HepG2 (cell line): Measurements from ENCODE around the gene MADD. TPM values are rescaled to one million over a fixed set of nuclear protein-coding genes. Genes with fewer than 3 reads are reported as not detected.

Experiments used
- GTF2F1 ChIP-seq: fragments of 150-350 bp; IDR thresholded peaks from 2 replicates; pipeline ENCODE4 v1.6.1; 2014; ENCODE audit warnings: low read length
- HNF4A ChIP-seq: sonication (generic); formaldehyde crosslinking; IDR thresholded peaks from 2 replicates; pipeline ENCODE4 v1.4.0; 2020; ENCODE audit warnings: missing genetic modification reagents
- JUND ChIP-seq: sonication (generic); formaldehyde crosslinking; IDR thresholded peaks from 2 replicates; pipeline ENCODE4 v1.8.0; 2022; ENCODE audit warnings: mild to moderate bottlenecking, missing genetic modification reagents
- MEIS2 ChIP-seq: sonication (generic); formaldehyde crosslinking; IDR thresholded peaks from 2 replicates; pipeline ENCODE4 v1.9.0; 2021; ENCODE audit warnings: mild to moderate bottlenecking, missing genetic modification reagents
- NFATC3 ChIP-seq: sonication (generic); formaldehyde crosslinking; IDR thresholded peaks from 2 replicates; pipeline ENCODE4 v1.5.1; 2020; ENCODE audit warnings: mild to moderate bottlenecking, missing genetic modification reagents
- NFE2 ChIP-seq: sonication (generic); formaldehyde crosslinking; IDR thresholded peaks from 2 replicates; pipeline ENCODE4 v1.4.0; 2020; ENCODE audit warnings: missing genetic modification reagents
- PHB2 ChIP-seq: fragments of 450-650 bp; IDR thresholded peaks from 2 replicates; pipeline ENCODE4 v1.6.1; 2018; ENCODE audit not compliant: partially characterized antibody
- PTBP1 ChIP-seq: fragments of 200-400 bp; formaldehyde crosslinking; IDR thresholded peaks from 2 replicates; pipeline ENCODE4 v1.6.1; 2018; ENCODE audit warnings: low read length, low read depth; ENCODE audit not compliant: poor library complexity, severe bottlenecking
- RNF2 ChIP-seq: fragments of 450-650 bp; conservative IDR thresholded peaks from 2 replicates; pipeline ENCODE4 v1.6.1; 2016; ENCODE audit warnings: low read depth
- SP5 ChIP-seq: IDR thresholded peaks from 2 replicates; pipeline ENCODE4 v1.6.1; 2016; ENCODE audit warnings: low read depth, borderline replicate concordance
- STAG1 ChIP-seq: sonication (generic); formaldehyde crosslinking; IDR thresholded peaks from 2 replicates; pipeline ENCODE4 v1.4.0; 2020; ENCODE audit warnings: missing genetic modification reagents
- ZBTB8A ChIP-seq: sonication (generic); formaldehyde crosslinking; IDR thresholded peaks from 2 replicates; pipeline ENCODE4 v1.4.0; 2020; ENCODE audit warnings: mild to moderate bottlenecking, low read depth, missing genetic modification reagents, borderline replicate concordance
- ZFP41 ChIP-seq: sonication (generic); formaldehyde crosslinking; IDR thresholded peaks from 2 replicates; pipeline ENCODE4 v1.4.0; 2020; ENCODE audit warnings: mild to moderate bottlenecking, missing genetic modification reagents, borderline replicate concordance
- ZFYVE20 ChIP-seq: sonication (generic); formaldehyde crosslinking; IDR thresholded peaks from 2 replicates; pipeline ENCODE4 v1.8.0; 2023; ENCODE audit warnings: low read depth, mild to moderate bottlenecking, moderate library complexity, missing genetic modification reagents, borderline replicate concordance
- ZMYM2 ChIP-seq: sonication (generic); formaldehyde crosslinking; IDR thresholded peaks from 2 replicates; pipeline ENCODE4 v1.8.0; 2022; ENCODE audit warnings: mild to moderate bottlenecking, missing genetic modification reagents
- ZNF207 ChIP-seq: fragments of 450-650 bp; IDR thresholded peaks from 2 replicates; pipeline ENCODE4 v1.6.1; 2016; ENCODE audit warnings: antibody characterized with exemption, borderline replicate concordance
- ZNF292 ChIP-seq: sonication (generic); formaldehyde crosslinking; IDR thresholded peaks from 2 replicates; pipeline ENCODE4 v1.8.1; 2022; ENCODE audit warnings: mild to moderate bottlenecking, low read depth, missing genetic modification reagents, borderline replicate concordance
- ZNF709 ChIP-seq: sonication (generic); formaldehyde crosslinking; IDR thresholded peaks from 2 replicates; pipeline ENCODE4 v1.5.0; 2020; ENCODE audit warnings: mild to moderate bottlenecking, missing genetic modification reagents
- ZNF746 ChIP-seq: sonication (generic); formaldehyde crosslinking; IDR thresholded peaks from 2 replicates; pipeline ENCODE4 v1.8.0; 2022; ENCODE audit warnings: mild to moderate bottlenecking, missing genetic modification reagents
- polyA plus RNA-seq, 8 experiments: library from polyadenylated mRNA; depleted of rRNA in 3 of 8; stranded (reverse) in 7 of 8; unstranded in 1 of 8; fragments of >200 nt; fragmentation: Illumina TruSeq in 4 of 8; extraction: Trizol in 4 of 8; gene quantifications; 2 replicates each; pipeline versions ENCODE4 v1.2.1 to v1.2.3, GENCODE V29; 2011 to 2016; ENCODE audit warnings: low read depth in 4 of 8, missing spikeins in 1 of 8, mixed read lengths in 1 of 8; ENCODE audit not compliant: insufficient read depth in 1 of 8
- total RNA-seq, 5 experiments: library from RNA; depleted of rRNA; stranded (reverse); fragments of >200 nt; fragmentation: Illumina TruSeq; extraction: Trizol; gene quantifications; 2 replicates each; pipeline ENCODE4 v1.2.3, GENCODE V29; 2016; ENCODE audit warnings: low read depth in 1 of 5
- TF ChIP-seq, protein P1 (sequence below), 2 experiments: IDR thresholded peaks; 2 replicates each; pipeline ENCODE4 v1.6.1; 2011 to 2012; ENCODE audit warnings: low read length in 2 of 2, borderline replicate concordance in 1 of 2, low read depth in 1 of 2, mild to moderate bottlenecking in 1 of 2, moderate library complexity in 1 of 2
- TF ChIP-seq, protein P2 (sequence below): sonication (generic); formaldehyde crosslinking; IDR thresholded peaks from 2 replicates; pipeline ENCODE4 v1.4.0; 2020; ENCODE audit warnings: low read depth, mild to moderate bottlenecking, missing genetic modification reagents
- TF ChIP-seq, protein P3 (sequence below): sonication (generic); formaldehyde crosslinking; IDR thresholded peaks from 2 replicates; pipeline ENCODE4 v1.5.1; 2020; ENCODE audit warnings: mild to moderate bottlenecking, missing genetic modification reagents

MADD gene
- total and polyA plus RNA-seq, 2 of the 13 experiments (the other 11 are each of a cell fraction or from before 2014, with no cell fraction given): 18.0 to 29.2 TPM

DNA sequence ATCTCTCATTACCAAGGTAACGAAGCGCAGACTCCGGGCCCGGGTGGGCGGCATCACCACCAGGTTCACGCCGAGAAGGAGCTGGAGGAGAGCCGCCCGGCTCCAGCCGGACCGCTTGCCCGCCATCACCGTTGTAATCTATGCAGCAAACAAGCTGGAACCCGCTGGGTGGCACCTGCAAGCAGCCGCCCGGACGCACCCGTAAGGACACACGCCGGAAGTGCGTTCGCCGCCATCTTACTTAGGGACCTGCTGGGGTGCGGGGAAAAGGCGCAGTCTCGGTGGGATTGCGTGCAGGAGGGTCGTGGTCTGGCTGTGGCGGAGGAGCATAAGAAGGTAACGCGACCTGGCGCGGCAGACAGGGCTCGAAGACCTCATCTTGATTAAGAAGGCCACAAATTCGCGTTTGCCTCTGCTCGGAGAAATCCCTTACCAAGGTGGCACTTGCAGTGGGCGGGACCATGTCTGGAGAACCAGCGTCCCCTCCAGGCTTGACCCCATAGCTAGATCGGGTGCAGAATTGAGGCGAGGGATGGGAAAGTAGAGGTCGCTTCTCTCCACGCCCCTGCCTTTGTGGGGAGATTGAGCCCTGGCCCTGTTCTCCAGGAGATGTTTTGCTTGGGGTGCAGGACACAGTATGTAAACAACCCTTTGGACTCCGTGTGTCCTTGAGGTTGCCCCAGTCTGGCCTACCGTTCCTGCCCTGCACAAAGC, 21.1 kb upstream of the MADD start, which contains the start of gene ACP2 (continued):
- TF ChIP-seq PHB2 (no peak), PTBP1 (peak; percentile 88), GTF2F1 (no peak; the same call in 1 of the 2 replicates), NFATC3 (CRISPR knock-in tag) (peak; percentile 95; the same call in 1 of the 2 replicates), ZFYVE20 (CRISPR knock-in tag) (peak; percentile 71; the same call in 1 of the 2 replicates), RNF2 (peak; percentile 66; the same call in 1 of the 2 replicates), SP5 (CRISPR knock-in tag) (no peak), STAG1 (CRISPR knock-in tag) (peak; percentile 37), ZMYM2 (no peak; the same call in none of the 2 replicates), ZNF746 (peak; percentile 85), ZFP41 (CRISPR knock-in tag) (no peak), JUND (CRISPR knock-in tag) (no peak; the same call in 1 of the 2 replicates), HNF4A (peak; percentile 84), ZNF709 (peak; percentile 69), ZNF292 (CRISPR knock-in tag) (peak; percentile 58; the same call in 1 of the 2 replicates), MEIS2 (peak; percentile 64; the same call in 1 of the 2 replicates), ZBTB8A (CRISPR knock-in tag) (no peak; the same call in 1 of the 2 replicates), ZNF207 (no peak), NFE2 (CRISPR knock-in tag) (no peak)
- TF ChIP-seq, protein P1, sequence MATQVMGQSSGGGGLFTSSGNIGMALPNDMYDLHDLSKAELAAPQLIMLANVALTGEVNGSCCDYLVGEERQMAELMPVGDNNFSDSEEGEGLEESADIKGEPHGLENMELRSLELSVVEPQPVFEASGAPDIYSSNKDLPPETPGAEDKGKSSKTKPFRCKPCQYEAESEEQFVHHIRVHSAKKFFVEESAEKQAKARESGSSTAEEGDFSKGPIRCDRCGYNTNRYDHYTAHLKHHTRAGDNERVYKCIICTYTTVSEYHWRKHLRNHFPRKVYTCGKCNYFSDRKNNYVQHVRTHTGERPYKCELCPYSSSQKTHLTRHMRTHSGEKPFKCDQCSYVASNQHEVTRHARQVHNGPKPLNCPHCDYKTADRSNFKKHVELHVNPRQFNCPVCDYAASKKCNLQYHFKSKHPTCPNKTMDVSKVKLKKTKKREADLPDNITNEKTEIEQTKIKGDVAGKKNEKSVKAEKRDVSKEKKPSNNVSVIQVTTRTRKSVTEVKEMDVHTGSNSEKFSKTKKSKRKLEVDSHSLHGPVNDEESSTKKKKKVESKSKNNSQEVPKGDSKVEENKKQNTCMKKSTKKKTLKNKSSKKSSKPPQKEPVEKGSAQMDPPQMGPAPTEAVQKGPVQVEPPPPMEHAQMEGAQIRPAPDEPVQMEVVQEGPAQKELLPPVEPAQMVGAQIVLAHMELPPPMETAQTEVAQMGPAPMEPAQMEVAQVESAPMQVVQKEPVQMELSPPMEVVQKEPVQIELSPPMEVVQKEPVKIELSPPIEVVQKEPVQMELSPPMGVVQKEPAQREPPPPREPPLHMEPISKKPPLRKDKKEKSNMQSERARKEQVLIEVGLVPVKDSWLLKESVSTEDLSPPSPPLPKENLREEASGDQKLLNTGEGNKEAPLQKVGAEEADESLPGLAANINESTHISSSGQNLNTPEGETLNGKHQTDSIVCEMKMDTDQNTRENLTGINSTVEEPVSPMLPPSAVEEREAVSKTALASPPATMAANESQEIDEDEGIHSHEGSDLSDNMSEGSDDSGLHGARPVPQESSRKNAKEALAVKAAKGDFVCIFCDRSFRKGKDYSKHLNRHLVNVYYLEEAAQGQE (IDR thresholded peaks at IDR 0.05; ENCODE audit: borderline replicate concordance in 1 of 2, low read depth in 1 of 2, low read length in 2 of 2): peak in 1 of 2 experiments; percentile 82; a peak in 2 of 4 replicates
- TF ChIP-seq, protein P2, sequence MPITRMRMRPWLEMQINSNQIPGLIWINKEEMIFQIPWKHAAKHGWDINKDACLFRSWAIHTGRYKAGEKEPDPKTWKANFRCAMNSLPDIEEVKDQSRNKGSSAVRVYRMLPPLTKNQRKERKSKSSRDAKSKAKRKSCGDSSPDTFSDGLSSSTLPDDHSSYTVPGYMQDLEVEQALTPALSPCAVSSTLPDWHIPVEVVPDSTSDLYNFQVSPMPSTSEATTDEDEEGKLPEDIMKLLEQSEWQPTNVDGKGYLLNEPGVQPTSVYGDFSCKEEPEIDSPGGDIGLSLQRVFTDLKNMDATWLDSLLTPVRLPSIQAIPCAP (CRISPR knock-in tag): no peak
- TF ChIP-seq, protein P3, sequence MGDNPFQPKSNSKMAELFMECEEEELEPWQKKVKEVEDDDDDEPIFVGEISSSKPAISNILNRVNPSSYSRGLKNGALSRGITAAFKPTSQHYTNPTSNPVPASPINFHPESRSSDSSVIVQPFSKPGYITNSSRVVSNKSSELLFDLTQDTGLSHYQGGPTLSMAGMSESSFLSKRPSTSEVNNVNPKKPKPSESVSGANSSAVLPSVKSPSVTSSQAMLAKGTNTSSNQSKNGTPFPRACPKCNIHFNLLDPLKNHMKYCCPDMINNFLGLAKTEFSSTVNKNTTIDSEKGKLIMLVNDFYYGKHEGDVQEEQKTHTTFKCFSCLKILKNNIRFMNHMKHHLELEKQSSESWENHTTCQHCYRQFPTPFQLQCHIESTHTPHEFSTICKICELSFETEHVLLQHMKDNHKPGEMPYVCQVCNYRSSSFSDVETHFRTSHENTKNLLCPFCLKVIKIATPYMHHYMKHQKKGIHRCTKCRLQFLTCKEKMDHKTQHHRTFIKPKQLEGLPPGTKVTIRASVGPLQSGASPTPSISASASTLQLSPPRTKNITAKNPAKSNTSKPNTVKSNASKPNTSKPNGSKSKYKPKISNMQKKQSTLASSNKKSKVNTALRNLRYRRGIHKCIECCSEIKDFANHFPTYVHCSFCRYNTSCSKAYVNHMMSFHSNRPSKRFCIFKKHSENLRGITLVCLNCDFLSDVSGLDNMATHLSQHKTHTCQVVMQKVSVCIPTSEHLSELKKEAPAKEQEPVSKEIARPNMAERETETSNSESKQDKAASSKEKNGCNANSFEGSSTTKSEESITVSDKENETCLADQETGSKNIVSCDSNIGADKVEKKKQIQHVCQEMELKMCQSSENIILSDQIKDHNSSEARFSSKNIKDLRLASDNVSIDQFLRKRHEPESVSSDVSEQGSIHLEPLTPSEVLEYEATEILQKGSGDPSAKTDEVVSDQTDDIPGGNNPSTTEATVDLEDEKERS (CRISPR knock-in tag): peak; percentile 83; the same call in 1 of the 2 replicates
